Skeletal muscle satellite cell (primary cell): ENCODE results near the gene KLHL29.

Experiments used
- H3K27me3 ChIP-seq: 2 replicates; pipeline ENCODE4 v1.7.0; 2013; ENCODE audit warnings: low read length; ENCODE audit not compliant: control insufficient read depth, insufficient read depth
- H3K36me3 ChIP-seq: 2 replicates; pipeline ENCODE4 v1.7.0; 2013; ENCODE audit warnings: mild to moderate bottlenecking, control low read depth, low read length; ENCODE audit not compliant: insufficient read depth
- H3K4me1 ChIP-seq: 2 replicates; pipeline ENCODE4 v1.7.0; 2013; ENCODE audit warnings: low read length; ENCODE audit not compliant: control insufficient read depth, insufficient read depth
- H3K4me2 ChIP-seq: 2 replicates; pipeline ENCODE4 v1.7.0; 2013; ENCODE audit warnings: mild to moderate bottlenecking, low read length
- H3K4me3 ChIP-seq: 2 replicates; pipeline ENCODE4 v1.7.0; 2013; ENCODE audit warnings: low read length
- H3K9ac ChIP-seq: 2 replicates; pipeline ENCODE4 v1.7.0; 2013; ENCODE audit warnings: mild to moderate bottlenecking, low read depth, low read length, moderate library complexity
- H3K9me3 ChIP-seq: replicated peaks from 2 replicates; pipeline ENCODE4 v1.7.0; 2013; ENCODE audit warnings: mild to moderate bottlenecking, control low read depth, low read length

Gene KLHL29

DNA sequence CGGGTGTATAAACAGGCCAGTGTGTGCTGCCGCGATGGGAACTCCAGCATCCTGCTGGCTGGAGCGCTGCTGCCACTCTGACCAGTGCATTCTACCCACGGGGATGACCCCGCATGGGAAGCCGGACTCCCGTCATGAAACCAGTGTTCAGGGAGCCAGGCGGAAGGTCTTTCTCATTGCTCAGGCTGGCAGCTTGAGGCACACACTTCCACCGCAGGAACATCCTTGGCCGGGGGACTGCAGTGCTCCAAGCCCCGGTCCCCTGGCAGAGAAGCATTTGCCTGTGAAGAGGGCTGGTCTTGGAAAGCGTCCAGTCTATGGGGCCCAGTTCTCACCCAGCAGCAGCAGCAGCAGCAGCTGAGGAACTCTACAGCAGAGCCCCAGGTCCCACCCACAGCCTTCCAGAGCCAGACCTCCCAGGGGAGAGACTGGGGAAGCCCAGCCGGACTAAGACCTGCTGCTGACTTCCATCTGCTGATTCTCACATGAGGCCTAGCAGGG lies 235.9 kb downstream of the KLHL29 start:
- Histone ChIP-seq H3K9ac (no peak overlapping the region), H3K4me1 (peaks cover 18% of the 10 kb centered on the region), H3K27me3 (no peaks in the 10 kb centered on the region), H3K9me3 (peaks cover 8% of the 10 kb centered on the region), H3K36me3 (no peaks in the 10 kb centered on the region), H3K4me2 (no peak overlapping the region), H3K4me3 (no peak overlapping the region)

DNA sequence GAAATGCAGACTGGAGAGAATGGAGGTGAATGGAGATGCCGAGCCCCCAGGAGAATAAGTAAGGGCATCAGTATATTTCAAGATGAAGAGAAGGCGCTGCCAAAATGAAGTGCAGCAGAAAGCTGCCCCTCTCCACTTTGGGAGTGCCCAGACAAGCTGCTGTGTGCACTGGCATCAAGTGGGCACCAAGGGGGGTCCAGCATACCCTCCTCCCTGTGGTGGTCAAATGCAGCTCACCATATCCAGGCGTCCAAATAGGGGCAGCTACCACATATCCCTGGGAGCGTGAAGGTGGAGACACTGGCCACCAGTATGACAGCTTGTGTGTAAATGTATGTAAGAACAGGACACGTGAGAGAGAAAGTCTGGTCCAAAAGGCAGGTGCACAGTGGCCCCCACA lies 236.6 kb downstream of the KLHL29 start:
- Histone ChIP-seq H3K36me3 (no peaks in the 10 kb centered on the region), H3K9ac (no peak overlapping the region), H3K4me3 (no peak overlapping the region), H3K4me2 (no peak overlapping the region), H3K4me1 (peaks cover 17% of the 10 kb centered on the region), H3K9me3 (peaks cover 8% of the 10 kb centered on the region), H3K27me3 (no peaks in the 10 kb centered on the region)

DNA sequence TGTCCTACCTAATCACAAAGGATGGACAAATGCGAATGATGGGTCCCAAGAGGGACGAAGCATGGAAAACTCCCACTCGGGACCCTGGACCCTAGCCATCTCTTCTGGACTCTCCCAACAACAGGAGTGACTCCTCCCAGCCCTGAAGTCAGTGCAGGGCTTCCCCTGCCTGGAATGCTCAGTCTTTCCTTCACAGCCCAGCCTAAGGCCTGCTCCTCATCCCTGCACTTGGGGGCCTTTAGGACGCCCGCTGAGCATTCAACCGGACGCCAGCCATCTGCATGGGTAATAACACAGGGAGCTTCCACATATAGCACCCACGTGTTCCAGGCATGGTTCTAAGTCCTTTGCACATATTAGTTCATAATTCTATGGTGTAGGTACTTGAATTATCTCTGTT lies 237.5 kb downstream of the KLHL29 start:
- H3K4me2 ChIP-seq, result no peak overlapping the region
- peaks cover 8% of the 10 kb centered on the region for H3K4me1 ChIP-seq
- peaks cover 8% of the 10 kb centered on the region for H3K9me3 ChIP-seq
- no peak overlapping the region for H3K4me3 ChIP-seq
- no peaks in the 10 kb centered on the region for H3K36me3 ChIP-seq
- H3K9ac ChIP-seq, result no peak overlapping the region
- no peaks in the 10 kb centered on the region for H3K27me3 ChIP-seq

DNA sequence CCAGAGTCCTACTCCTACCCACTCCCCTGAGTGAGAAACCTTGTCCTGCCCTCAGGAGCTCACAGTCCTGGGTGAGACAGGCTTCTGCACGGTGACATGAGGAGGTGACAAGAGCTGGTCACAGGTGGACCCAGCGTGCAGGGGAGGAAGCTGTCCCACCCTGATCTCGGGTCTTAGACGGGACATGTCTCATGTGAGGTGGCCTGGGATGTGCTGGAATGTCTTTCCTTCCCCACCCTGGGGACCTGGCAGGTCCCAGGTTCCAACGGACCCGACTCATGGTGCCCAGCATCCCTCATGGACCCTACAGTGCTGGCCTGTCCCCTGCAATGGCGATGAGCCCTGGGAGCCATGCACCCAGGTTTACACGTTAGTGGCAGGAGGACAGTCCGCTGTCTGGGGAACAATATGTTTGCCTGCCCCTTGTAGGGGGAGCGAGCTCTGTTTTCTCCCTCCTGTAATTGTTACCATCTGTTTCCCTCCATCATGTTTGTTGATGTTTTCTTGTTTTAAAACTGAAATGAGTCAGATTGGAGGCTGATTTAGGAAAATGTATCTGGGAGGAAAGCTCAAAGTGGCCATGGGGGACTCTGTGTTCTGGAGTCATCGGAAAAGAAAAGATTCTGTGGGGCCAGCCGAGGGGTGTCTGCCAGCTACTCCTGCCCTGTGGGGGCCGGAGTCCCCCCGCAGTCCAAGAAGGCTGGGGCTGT lies 238.1 kb downstream of the KLHL29 start:
- no peak overlapping the region for H3K4me2 ChIP-seq
- no peak overlapping the region for H3K4me3 ChIP-seq
- no peak overlapping the region for H3K9ac ChIP-seq
- H3K36me3 ChIP-seq, result no peaks in the 10 kb centered on the region
- no peaks in the 10 kb centered on the region for H3K27me3 ChIP-seq
- H3K4me1 ChIP-seq, result peaks cover 2% of the 10 kb centered on the region
- peaks cover 8% of the 10 kb centered on the region for H3K9me3 ChIP-seq

DNA sequence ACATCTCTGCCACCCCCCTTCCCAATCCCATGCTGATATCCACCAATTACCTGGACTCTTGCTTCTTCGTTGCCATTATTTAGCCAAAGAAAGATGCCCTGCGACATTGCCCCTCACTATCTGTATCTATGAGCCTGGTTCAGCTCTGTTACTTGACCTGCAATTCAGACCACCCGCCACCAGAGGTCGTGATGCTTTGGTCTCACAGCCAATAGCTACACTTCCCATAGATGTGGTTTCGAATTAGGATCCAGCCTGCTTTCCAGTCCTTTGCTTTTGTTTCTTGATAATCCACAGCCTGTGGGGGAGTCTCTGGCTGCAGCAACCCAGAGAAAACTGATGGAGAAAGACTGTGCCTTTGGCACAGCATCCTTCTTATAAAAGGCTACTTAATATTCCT lies 239.4 kb downstream of the KLHL29 start:
- H3K4me2 ChIP-seq, result no peak overlapping the region
- no peak overlapping the region for H3K9ac ChIP-seq
- peaks cover 8% of the 10 kb centered on the region for H3K9me3 ChIP-seq
- H3K36me3 ChIP-seq, result no peaks in the 10 kb centered on the region
- H3K4me1 ChIP-seq, result no peaks in the 10 kb centered on the region
- H3K27me3 ChIP-seq, result no peaks in the 10 kb centered on the region
- H3K4me3 ChIP-seq, result no peak overlapping the region

DNA sequence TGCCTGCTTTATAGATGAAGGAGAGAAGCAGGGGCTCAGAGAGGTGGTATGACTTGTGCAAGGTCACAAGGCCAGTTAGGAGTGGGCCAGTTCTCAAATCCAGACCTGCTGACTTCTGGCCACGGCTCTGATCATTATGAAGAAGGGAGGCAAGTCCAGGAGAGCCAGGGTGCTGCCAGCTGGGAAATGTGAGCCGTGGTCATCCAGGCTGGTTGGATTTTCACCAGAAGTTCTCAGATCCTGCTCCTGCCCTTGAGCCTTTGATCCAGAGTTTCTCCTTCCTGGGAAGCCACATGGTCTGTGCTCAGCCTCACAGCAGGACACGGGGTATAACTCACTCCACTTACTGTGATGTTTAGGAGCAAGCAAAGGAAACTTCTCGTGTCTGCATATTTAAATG lies 239.9 kb downstream of the KLHL29 start:
- no peak overlapping the region for H3K4me2 ChIP-seq
- no peaks in the 10 kb centered on the region for H3K4me1 ChIP-seq
- no peaks in the 10 kb centered on the region for H3K27me3 ChIP-seq
- no peak overlapping the region for H3K9ac ChIP-seq
- H3K4me3 ChIP-seq, result no peak overlapping the region
- no peaks in the 10 kb centered on the region for H3K36me3 ChIP-seq
- peaks cover 8% of the 10 kb centered on the region for H3K9me3 ChIP-seq

DNA sequence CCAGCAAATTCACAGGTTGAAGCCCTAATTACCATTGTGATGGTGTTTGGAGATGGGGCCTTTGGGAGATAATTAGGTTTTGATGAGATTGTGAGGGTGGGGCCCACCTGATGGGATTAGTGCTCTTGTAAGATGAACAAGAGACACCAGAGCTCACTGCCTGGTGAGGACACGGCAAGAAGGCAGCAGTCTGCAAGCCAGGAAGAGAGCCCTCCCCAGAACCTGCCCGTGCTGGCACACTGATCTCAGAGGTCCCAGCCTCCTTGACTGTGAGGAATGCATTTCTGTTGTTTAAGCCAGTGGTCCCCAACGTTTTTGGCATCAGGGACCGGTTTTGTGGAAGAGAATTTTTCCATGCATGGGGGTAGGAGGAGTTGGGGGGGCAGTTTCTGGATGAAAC lies 240.7 kb downstream of the KLHL29 start:
- Histone ChIP-seq H3K4me3 (no peak overlapping the region), H3K36me3 (no peaks in the 10 kb centered on the region), H3K9me3 (peaks cover 8% of the 10 kb centered on the region), H3K4me2 (no peak overlapping the region), H3K4me1 (no peaks in the 10 kb centered on the region), H3K9ac (no peak overlapping the region), H3K27me3 (no peaks in the 10 kb centered on the region)

DNA sequence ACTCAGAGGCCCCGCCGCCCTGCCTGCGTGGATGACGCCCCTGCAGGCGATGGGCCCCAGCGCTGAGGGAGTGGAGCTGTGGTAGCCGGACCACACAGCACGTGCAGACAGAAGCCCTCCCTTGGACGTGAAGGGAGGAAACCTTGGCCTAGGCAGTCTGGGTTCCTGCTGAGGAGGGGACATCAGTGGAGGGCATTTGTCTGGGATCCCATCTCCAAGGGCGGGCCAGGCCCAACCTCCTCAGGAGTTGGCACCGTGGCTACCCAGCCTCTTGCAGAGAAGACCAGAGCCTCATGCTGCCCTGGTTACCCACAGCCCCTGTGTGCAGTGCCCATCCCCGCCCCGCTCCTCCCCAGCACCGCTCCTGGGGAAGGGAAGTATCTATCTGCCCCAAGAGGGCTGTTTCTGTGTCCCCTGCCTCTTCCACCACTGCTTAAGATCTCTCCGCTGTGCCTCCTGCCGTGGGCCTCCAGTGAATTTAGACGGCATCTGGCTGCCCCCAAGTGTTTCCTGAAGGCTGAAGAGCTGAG lies 241.8 kb downstream of the KLHL29 start:
- no peak overlapping the region for H3K9ac ChIP-seq
- no peak overlapping the region for H3K4me3 ChIP-seq
- H3K4me2 ChIP-seq, result no peak overlapping the region
- peaks cover 8% of the 10 kb centered on the region for H3K9me3 ChIP-seq
- H3K4me1 ChIP-seq, result no peaks in the 10 kb centered on the region
- no peaks in the 10 kb centered on the region for H3K36me3 ChIP-seq
- H3K27me3 ChIP-seq, result no peaks in the 10 kb centered on the region

DNA sequence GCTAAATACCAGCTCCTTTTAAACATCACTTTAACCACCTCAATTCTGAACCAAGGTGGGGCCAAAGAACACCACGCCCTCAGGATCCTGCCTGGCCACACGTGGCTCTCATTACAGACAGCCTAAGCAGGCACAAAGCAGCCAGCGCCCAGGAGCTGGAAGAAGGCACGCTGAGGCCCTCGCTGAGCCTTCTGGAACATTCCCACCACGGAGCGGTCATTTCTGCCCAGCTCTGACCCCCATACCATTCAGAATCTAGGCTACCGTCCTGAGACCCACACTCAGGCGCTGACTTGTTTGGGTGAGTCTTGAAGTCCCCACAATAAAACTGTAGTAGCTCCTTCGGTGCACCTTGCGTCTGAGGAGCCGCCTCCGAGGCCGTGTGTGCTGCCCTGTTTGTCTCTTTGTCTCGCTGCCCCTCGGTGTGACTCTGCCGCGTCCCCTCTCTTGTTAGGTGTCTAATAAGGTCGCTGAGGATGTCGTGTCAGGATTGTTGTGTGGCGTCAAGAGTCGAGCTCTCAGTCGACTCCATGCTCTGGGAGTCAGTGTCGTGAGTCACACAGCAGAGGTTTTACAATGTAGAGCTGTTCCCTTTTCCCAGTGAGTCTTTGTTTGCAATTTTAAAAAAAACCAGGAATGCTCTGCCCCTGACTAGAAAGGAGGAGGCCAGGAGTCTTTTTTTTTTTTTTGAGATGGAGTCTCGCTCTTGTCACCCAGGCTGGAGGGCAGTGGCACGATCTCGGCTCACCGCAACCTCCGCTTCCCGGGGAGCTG lies 242.4 kb downstream of the KLHL29 start:
- Histone ChIP-seq H3K4me2 (no peak overlapping the region), H3K9ac (no peak overlapping the region), H3K27me3 (no peaks in the 10 kb centered on the region), H3K9me3 (peaks cover 8% of the 10 kb centered on the region), H3K4me3 (no peak overlapping the region), H3K36me3 (no peaks in the 10 kb centered on the region), H3K4me1 (no peaks in the 10 kb centered on the region)

DNA sequence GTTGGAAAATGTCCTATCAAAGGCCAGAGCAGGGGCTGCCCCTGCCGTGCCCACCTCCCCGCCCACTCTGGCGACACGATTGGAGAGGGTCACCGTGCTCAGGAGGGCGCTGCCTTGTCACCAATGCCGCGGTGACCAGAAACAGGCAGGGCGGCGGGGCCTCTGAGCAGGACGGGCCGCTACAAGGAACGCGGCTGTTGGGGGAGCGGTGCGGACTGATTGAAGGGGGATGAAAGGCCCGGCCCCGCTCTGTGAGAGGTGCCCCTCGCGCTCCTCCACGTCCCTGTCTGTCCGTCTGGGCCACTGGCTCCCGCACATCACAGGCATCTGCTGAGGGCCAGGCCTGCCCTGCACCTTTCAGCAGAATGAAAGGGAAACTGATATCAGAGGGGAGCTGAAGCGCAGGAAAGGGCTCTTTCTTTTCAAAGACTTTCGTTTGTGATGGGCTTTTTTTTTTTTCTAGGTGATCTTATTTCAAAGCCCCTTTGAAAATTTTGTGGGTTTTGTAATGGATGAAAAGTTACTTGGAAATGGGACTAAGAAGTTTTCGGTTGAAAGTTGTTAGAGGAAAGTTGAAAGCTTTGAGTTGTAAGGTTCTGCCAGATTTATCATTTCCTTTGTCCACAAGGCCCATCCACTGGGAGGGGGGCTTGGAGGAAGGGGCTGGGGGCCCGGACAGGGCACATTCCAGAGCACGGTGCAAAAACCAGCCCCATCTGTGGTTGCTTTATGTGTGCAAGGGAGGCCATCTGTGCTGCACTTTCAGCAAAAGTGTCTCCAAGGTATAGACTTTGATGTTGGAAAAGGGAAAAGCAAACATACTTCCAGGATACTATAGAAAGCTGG lies 244.2 kb downstream of the KLHL29 start:
- Histone ChIP-seq H3K4me3 (no peak overlapping the region), H3K4me2 (no peak overlapping the region), H3K9ac (no peak overlapping the region), H3K36me3 (no peaks in the 10 kb centered on the region), H3K4me1 (no peaks in the 10 kb centered on the region), H3K27me3 (no peaks in the 10 kb centered on the region), H3K9me3 (peaks cover 8% of the 10 kb centered on the region)

DNA sequence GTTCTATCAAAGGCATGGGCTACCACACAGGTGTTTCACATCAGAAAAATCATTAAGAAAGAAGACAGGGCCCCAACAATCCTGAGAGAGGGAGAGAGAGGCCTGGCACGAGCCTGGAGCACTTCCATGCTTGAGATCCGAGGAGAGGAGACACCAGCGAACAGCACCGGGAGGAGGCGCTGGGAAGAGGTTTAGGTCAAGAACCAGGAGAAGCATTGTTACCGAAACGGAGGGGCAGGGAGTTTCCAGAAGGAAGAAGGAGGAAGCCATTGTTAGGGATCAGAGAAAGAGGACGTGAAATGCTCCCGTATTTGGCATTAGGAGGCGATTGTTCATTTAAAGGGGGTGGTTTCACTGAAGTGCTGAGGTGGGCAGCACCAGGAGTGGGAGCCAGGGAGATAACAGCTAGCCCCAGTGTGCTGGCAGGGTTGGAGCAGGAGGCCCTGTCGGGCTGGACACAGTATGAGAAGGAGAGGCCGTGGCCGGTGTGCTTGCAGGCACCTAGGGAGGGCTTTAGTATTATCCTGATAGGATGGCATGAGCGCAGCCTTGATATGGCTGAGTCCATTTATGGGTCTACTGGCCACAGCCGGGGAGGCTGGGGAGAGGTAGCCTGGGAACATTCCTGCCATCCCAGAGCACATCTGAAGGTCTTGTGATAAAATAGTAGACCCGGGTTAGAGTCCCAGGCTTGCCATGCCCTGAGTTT lies 244.9 kb downstream of the KLHL29 start:
- no peaks in the 10 kb centered on the region for H3K36me3 ChIP-seq
- H3K9me3 ChIP-seq, result peaks cover 1% of the 10 kb centered on the region
- H3K9ac ChIP-seq, result no peak overlapping the region
- no peak overlapping the region for H3K4me3 ChIP-seq
- H3K4me1 ChIP-seq, result no peaks in the 10 kb centered on the region
- H3K27me3 ChIP-seq, result no peaks in the 10 kb centered on the region
- no peak overlapping the region for H3K4me2 ChIP-seq
